Stimulated activated effector memory CD8-positive, alpha-beta T cell treated with anti-CD3 and anti-CD28 coated beads, Interleukin-12 subunit alpha, Interleukin-12 subunit beta, amount 100 ng/mL, for 72 hours (primary cell): ENCODE measurements around the gene PTGIR.

ENCODE experiments used
- ATAC-seq: fragments of 150-1000 bp; cut with Tn5 transposase; 2 replicates; pipeline ENCODE4 v1.10.0; 2021
- DNase-seq, 2 donors: peaks; one replicate each; pipeline ENCODE4 v3.0.0; 2021 to 2022; ENCODE audit warnings: low spot score in 2 of 2
- H3K27ac Mint-ChIP-seq: one replicate; pipeline ENCODE4 v1.8.0; 2022; ENCODE audit warnings: mild to moderate bottlenecking, mixed read lengths
- H3K36me3 Mint-ChIP-seq: one replicate; pipeline ENCODE4 v1.8.0; 2022; ENCODE audit warnings: mild to moderate bottlenecking, mixed read lengths
- H3K4me1 Mint-ChIP-seq: one replicate; pipeline ENCODE4 v1.8.0; 2022; ENCODE audit warnings: mixed read lengths
- H3K4me3 Mint-ChIP-seq: one replicate; pipeline ENCODE4 v1.8.0; 2022; ENCODE audit warnings: mild to moderate bottlenecking, mixed read lengths
- H3K9me3 Mint-ChIP-seq: one replicate; pipeline ENCODE4 v1.8.0; 2022; ENCODE audit warnings: mixed read lengths

Gene PTGIR

DNA sequence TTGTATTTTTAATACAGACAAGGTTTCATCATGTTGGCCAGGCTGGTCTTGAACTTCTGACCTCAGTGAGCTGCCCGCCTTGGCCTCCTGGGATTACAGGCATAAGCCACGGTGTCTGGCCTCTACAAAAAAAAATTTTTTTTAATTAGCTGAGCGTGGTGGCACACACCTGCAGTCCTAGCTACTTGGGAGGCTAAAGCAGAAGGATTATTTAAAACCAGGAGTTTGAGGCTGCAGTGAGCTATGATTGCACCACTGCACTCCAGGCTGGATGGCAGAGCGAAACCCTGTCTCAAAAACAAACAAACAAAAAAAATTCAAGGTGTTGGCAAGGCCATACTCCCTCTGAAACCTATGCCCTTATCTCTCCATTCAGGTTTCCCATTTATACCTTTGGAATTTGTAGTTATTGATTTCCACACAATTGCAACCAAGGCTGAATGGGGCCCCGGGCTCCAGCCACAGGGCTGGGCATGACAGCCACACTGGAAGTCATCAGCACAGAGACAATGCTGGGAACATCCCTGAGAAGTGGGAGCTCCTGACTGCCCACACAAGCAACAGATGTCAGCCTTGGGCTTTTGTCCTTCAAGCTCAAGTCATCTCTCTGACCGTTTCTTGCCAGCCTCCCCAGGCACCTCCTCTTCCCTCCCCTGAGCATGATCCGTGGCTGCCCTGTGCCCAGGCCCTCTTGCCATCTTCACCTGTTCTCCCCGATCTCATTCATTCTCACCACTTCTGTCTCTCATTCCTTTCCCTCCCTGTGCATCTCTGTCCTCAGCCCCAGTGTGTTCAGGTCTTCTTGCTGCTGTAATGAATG lies 51.0 kb downstream of the PTGIR start:
- peaks cover 8% of the 10 kb centered on the region for H3K4me1 Mint-ChIP-seq
- no peak for DNase-seq
- no peaks in the 10 kb centered on the region for H3K9me3 Mint-ChIP-seq
- no peaks in the 10 kb centered on the region for H3K36me3 Mint-ChIP-seq
- no peak overlapping the region for H3K4me3 Mint-ChIP-seq
- ATAC-seq: no peak
- no peak overlapping the region for H3K27ac Mint-ChIP-seq

DNA sequence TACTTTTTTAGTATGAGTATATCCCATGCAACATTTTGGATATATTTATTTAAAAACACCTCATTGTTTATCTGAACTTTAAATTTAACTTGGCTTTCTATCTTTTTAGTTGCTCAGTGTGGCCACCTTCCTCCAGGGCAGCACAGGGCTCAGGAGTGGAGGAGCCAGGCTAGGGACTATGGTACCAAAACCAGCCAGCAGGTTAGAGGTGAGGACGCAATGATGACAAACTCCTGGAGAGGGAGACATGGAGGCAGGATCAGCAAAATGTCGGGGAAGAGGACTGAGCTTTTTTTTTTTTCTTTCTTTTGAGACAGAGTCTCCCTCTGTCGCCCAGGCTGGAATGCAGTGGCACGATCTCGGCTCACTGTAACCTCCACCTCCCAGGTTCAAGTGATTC lies 53.4 kb downstream of the PTGIR start:
- ATAC-seq (no peak), DNase-seq (no peak)
- Mint-ChIP-seq H3K4me3 (no peak overlapping the region), H3K36me3 (no peaks in the 10 kb centered on the region), H3K4me1 (peaks cover 8% of the 10 kb centered on the region), H3K9me3 (no peaks in the 10 kb centered on the region), H3K27ac (no peak overlapping the region)
